NCI-H345 treated with DMSO at 0.1 percent for 48 hours (cell line): Measurements from ENCODE around the gene HHEX.
"Not testable (repeated sequence)": the region's sequence is repeated elsewhere in the genome, so short reads cannot be mapped to it uniquely, and the experiment has no call there.

Experiments
- DNase-seq: peaks from one replicate; lab custom pipeline; 2025; ENCODE audit not compliant: unreplicated experiment; lab: John Stamatoyannopoulos, UW

The HHEX gene

DNA sequence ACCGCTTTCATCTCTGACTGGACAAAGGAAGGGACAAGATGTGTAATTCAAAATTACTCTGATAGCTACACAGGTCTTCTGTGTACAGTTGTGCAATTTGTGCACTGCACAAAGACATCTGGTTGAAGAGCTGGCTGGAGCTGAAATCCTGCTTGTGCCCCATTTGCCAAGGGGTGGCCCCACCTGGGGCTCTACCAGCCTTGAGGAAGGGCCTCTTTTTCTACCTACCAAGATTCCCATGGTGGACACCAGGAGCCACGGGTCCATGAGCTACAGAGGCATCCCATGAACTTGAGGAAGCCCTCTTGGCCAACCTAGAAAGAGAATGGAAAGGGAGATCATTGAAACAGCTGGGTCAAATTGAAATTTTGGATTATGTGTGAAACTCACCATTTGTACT lies 43.2 kb downstream of the HHEX start:
- DNase-seq: no peak

DNA sequence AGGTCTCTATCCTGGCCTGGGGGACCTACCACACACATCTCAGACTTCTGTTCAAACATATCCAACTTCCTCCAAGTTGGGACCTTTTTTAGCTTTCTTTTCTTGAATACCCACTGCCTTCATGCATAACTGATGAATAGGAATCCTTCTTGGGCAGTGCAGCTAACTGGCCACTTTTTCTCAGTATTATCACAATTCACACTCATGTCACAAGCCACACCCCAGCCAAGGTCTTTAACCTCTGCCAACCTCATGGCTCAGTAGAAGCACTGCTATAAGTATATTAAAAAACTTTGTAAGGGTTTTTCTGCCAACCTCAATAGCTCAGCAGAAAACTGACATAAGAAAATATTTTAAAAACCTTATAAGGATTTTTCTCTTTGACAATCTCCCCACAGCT lies 44.5 kb downstream of the HHEX start:
- DNase-seq: no peak

DNA sequence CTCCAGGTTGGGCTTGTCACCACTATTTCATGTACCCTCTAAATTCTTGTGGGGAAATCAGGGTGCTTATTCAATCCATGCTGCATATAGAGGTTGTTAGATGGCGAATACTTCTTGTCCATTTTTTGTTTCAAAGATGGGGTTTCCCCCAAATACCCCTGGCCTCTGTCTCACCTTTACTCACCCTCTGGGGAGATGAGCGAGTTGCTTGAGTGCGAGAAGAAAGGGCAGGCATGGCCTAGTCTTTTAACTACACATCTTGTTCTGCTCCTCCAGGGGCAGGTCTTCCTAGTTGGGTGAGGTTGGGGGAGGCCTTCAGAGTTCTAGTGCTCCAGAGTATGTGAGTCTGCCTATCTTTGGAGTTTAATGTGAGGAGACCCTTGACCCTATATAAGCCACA lies 46.2 kb downstream of the HHEX start:
- no peak for DNase-seq

DNA sequence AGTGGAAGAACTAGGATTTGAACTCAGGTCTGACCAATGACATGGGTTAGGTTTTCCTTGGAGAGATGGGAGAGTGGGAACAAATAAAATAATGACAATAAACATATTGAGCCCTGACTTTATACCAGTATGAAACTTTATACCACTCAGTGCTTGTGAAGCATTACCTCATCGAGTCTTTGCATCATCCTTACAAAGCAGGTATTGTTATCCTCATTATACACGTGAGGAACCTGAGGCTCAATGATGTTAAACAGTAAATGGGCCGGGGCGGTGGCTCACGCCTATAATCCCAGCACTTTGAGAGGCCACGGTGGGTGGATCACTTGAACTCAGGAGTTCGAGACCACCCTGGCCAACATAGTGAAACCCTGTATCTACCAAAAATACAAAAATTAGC lies 47.7 kb downstream of the HHEX start:
- DNase-seq: no peak

DNA sequence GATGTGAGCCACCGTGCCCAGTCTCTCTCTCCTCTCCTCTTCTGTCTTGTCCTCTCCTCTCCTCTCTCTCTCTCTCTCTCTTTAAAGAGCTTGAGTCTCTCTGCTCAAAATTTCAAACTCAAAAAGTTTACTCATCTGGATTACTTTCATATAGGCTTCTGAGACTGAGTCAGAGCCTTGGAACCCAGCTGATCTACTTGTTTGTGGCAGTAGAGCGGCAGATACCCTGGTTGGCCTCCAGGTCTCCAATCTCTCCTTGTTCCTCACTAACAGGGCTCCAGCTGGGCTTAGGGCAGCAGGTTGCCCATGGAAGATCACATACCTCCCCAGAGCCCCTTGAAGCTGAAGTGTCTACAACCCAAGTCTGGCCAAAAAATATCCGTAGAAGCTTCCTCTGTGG lies 51.0 kb downstream of the HHEX start:
- no peak for DNase-seq

DNA sequence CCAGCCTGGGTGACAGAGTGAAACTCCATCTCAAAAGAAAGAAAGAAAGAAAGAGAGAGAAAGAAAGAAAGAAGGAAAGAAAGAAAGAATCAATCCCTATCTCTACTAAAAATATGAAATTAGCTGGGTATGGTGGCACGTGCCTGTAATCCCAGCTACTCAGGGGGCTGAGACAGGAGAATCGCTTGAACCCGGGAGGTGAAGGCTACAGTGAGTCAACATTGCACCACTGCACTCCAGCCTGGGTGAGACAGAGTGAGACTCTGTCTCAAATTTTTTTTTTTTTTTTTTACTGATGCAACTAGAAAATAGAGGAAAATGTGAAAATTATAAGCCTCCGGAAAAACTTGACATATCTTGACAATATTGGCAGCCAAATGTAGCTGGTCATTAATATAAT lies 52.0 kb downstream of the HHEX start:
- not testable (repeated sequence) for DNase-seq

DNA sequence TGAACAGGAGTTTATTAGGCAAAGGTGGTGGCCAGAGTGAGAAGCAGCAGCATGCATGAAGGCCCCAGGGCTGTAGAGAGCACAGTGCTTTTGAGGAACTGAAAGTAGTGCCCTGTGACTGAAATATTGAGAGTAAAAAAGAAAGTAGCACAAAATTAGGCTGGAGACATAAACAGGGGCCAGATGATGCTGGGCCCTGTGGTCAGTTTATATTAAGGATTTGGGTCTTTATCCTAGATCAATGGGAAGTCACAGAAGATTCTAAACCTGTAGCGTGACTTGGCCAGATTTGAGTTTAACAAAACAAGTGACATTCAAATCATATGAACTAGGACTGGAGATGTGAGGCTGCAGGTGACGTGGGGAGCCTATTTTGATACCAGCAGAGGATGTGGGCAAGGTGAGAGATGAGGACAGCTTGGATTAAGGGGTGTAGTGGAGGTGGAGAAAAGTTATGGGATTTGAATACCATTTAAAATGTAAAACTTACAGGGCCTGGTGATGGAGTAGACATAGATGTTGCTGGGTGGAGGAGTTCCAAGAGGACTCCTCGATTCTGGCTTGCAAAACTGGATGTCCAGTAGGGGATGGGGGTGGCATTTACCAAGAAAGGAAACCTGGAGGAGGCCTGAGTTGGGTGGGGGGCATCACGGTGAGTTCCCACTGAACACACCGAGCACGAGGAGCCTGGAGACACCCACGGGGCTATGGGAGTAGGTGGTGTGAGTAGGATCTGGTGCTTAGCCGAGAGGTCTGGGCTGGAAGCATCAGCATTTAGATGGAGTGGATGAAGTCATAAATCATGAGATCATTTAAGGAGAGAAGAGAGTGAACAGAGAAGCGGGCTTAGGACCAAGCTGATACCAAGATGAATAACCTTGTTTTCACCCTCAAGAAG lies 52.8 kb downstream of the HHEX start:
- no peak for DNase-seq
